Measurements from ENCODE around the gene PDZD4. TPM values are rescaled to one million over a fixed set of nuclear protein-coding genes. Genes with fewer than 3 reads are reported as not detected.

The PDZD4 gene
- total and polyA plus RNA-seq, 12 donors: 0.69 to 39.2 (median 3.7) TPM

DNA sequence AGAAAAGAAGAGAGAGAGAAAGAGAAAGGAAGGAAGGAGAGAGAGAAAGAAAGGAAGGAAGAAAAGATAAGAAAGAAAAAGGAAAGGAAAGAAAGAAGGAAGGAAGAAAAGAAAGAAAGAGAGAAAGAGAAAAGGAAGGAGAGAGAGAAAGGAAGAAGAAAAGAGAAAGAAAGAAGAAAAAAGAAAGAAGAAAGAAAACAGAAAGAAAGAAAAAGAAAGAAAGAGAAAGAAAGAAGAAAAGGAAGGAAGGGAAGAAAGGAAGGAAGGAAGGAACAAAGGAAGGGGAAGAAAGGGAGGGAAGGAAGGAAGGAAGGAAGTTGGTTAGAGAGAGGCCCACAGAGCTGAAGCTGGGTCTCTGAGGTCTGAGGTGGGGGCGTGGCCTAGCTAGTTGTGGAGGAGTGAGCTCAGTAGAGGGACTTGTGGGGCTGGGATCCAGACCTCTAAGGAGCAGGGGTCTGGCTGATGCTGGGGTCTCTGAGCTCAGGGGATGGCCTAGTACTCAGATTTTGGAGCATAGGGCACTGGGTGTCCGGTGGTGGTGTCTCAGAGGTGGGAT lies 27.1 kb upstream of the PDZD4 start:
- TF ChIP-seq POLR2A (IDR thresholded peaks at IDR 0.05): no peak
- TF ChIP-seq, protein P1, sequence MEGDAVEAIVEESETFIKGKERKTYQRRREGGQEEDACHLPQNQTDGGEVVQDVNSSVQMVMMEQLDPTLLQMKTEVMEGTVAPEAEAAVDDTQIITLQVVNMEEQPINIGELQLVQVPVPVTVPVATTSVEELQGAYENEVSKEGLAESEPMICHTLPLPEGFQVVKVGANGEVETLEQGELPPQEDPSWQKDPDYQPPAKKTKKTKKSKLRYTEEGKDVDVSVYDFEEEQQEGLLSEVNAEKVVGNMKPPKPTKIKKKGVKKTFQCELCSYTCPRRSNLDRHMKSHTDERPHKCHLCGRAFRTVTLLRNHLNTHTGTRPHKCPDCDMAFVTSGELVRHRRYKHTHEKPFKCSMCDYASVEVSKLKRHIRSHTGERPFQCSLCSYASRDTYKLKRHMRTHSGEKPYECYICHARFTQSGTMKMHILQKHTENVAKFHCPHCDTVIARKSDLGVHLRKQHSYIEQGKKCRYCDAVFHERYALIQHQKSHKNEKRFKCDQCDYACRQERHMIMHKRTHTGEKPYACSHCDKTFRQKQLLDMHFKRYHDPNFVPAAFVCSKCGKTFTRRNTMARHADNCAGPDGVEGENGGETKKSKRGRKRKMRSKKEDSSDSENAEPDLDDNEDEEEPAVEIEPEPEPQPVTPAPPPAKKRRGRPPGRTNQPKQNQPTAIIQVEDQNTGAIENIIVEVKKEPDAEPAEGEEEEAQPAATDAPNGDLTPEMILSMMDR (IDR thresholded peaks at IDR 0.05): no peak
- intact Hi-C loops (cut with DNase I): no loop called here
- Histone ChIP-seq H3K27me3 (peaks cover 30% of the 10 kb centered on the region), H3K36me3 (replicated peaks in 1 of 2) (no peaks in the 10 kb centered on the region), H3K9me3 (replicated peaks in 1 of 3) (no peaks in the 10 kb centered on the region), H3K27ac (no peak overlapping the region), H3K4me3 (no peak overlapping the region), H3K4me1 (replicated peaks in 1 of 2) (no peaks in the 10 kb centered on the region)
- DNase-seq: no peak
- 57 to 69% (median 63%) methylated on average over 1 to 2 of the region's 2 CpGs for WGBS, 4 donors

DNA sequence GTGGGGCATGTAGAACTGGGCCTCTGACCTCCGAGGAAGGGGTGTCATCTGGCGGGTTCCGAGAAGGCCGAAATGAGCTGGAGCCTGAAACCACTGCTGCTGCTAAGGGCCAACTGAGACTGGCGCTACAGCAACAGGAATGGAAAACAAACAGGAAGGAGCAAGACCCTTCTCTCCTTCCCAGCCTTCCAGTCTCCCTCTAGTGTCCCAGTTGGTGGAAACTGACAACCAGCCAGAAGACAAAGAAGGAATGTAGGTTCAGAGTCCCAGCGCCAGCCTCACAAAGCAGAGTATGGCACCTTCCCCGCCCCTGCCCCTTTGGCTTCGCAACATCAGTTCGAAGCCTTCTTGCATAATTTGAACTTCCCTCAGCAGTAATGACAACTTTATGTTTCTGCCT lies 24.4 kb upstream of the PDZD4 start:
- H3K36me3 ChIP-seq (replicated peaks in 1 of 2): no peaks in the 10 kb centered on the region
- H3K27me3 ChIP-seq: peaks cover 53% of the 10 kb centered on the region
- H3K27ac ChIP-seq: no peak overlapping the region
- H3K9me3 ChIP-seq (replicated peaks in 1 of 3): no peaks in the 10 kb centered on the region
- WGBS, 4 donors: 81 to 88% (median 83%) methylated on average over 8 to 9 of the region's 9 CpGs
- no peak for DNase-seq
- TF ChIP-seq, protein P1 (IDR thresholded peaks at IDR 0.05): no peak
- TF ChIP-seq POLR2A (IDR thresholded peaks at IDR 0.05): no peak
- intact Hi-C loops (cut with DNase I): no loop called here
- H3K4me1 ChIP-seq (replicated peaks in 1 of 2): no peaks in the 10 kb centered on the region
- no peak overlapping the region for H3K4me3 ChIP-seq

DNA sequence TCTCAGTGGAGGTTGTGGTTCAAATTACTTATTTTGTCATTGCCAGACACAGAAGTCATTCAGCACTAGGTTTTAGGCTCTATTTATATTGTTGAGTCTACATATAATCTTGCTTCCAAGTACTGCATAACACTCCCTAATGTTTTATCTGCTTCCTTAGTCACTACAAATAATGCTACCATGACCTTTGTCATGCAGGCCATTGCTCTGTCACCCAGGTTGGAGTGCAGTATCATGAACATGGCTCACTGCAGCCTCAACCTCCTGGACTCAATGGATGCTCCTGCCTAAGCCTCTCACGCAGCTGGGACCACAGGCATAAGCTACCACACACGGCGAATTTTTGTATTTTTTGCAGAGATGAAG lies 23.5 kb upstream of the PDZD4 start:
- TF ChIP-seq, protein P1 (IDR thresholded peaks at IDR 0.05): no peak
- no peak for TF ChIP-seq POLR2A (IDR thresholded peaks at IDR 0.05)
- Histone ChIP-seq H3K27me3 (peaks cover 61% of the 10 kb centered on the region), H3K4me1 (replicated peaks in 1 of 2) (no peaks in the 10 kb centered on the region), H3K27ac (no peak overlapping the region), H3K36me3 (replicated peaks in 1 of 2) (no peaks in the 10 kb centered on the region), H3K4me3 (no peak overlapping the region), H3K9me3 (replicated peaks in 1 of 3) (no peaks in the 10 kb centered on the region)
- intact Hi-C loops (cut with DNase I): no loop called here
- 78 to 92% (median 83%) methylated on average over 2 to 3 of the region's 3 CpGs for WGBS, 4 donors
- no peak for DNase-seq

DNA sequence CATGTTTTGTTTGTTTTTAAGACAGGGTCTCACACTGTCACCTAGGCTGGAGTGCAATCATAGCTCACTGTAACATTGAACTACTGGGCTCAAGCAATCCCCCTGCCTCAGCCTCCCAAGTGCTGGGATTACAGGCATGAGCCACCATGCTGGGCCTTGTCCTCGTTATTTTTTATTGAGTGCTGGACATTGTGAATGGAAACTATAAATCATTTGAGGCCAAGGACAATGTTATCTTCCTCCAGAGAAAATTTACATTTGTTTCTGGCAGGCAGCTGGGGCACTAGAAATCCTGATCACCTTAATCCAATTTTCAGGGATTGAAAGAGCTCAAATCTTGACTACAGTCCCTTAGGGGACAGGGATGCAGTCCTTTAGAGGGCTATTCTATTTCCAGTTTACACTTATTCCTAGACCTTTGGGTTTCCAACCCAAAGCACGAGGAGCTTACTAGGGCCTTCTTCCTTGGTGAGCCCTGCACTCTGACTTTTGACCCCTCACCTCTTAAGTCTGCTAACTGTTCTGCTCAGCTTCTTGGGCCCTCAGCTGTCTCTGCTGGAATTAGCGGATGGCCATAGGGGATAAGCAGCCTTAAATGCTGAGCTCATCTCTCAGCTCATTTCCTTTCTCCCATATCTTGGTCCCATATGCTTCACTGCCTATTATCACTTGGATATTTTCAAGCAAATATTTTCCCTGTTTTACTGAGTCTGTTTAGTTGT lies 23.0 kb upstream of the PDZD4 start:
- no peaks in the 10 kb centered on the region for H3K9me3 ChIP-seq (replicated peaks in 1 of 3)
- H3K27me3 ChIP-seq: peaks cover 62% of the 10 kb centered on the region
- 62 to 68% (median 64%) methylated on average over 3 of the region's 3 CpGs for WGBS, 4 donors
- TF ChIP-seq POLR2A (IDR thresholded peaks at IDR 0.05): no peak
- TF ChIP-seq, protein P1 (IDR thresholded peaks at IDR 0.05): no peak
- no peak overlapping the region for H3K4me3 ChIP-seq
- no peaks in the 10 kb centered on the region for H3K4me1 ChIP-seq (replicated peaks in 1 of 2)
- intact Hi-C loops (cut with DNase I): no loop called here
- no peaks in the 10 kb centered on the region for H3K36me3 ChIP-seq (replicated peaks in 1 of 2)
- no peak for DNase-seq
- no peak overlapping the region for H3K27ac ChIP-seq
